Measurements from ENCODE around the gene LTBP3.

LTBP3 gene

GRCh38 chr11:65506772-65507505 is 51.2 kb downstream of the LTBP3 start:
- peak in 1 of 4 experiments; percentile 91 for DNase-seq

- DNase-seq: peak in 3 of 4 experiments; percentile 63 to 83 (median 67)
Measured at GRCh38 chr11:65506290-65506771, 51.8 kb downstream of the LTBP3 start.

GRCh38 chr11:65505466-65506289 is 52.5 kb downstream of the LTBP3 start:
- peak; percentile 20 to 48 (median 37) for DNase-seq

GRCh38 chr11:65504674-65505465 is 53.3 kb downstream of the LTBP3 start:
- DNase-seq: peak; percentile 37 to 61 (median 46)

- DNase-seq: peak; percentile 38 to 68 (median 60)
Measured at GRCh38 chr11:65503949-65504673, 54.0 kb downstream of the LTBP3 start.

- DNase-seq: peak in 2 of 4 experiments; percentile 40 to 45
Measured at GRCh38 chr11:65503368-65503948, 54.7 kb downstream of the LTBP3 start.

GRCh38 chr11:65502555-65503367 is 55.4 kb downstream of the LTBP3 start:
- DNase-seq: peak; percentile 36 to 70 (median 60)

- DNase-seq: no peak
Measured at GRCh38 chr11:65502274-65502554, 55.9 kb downstream of the LTBP3 start.

- peak; percentile 49 to 66 (median 56) for DNase-seq
Measured at GRCh38 chr11:65501472-65502273, 56.5 kb downstream of the LTBP3 start.

GRCh38 chr11:65501186-65501471 is 57.0 kb downstream of the LTBP3 start:
- no peak for DNase-seq

GRCh38 chr11:65500387-65501185 is 57.6 kb downstream of the LTBP3 start:
- DNase-seq: peak; percentile 57 to 65 (median 64)

- peak in 2 of 4 experiments; percentile 52 to 57 for DNase-seq
Measured at GRCh38 chr11:65499713-65500386, 58.3 kb downstream of the LTBP3 start.

GRCh38 chr11:65498977-65499712 is 59.0 kb downstream of the LTBP3 start, which contains the start of gene MALAT1:
Gene MALAT1 (plus strand): TSS chr11:65499045.
- DNase-seq: peak; percentile 95 to 98 (median 96)

- DNase-seq: no peak
Measured at GRCh38 chr11:65498727-65498976, 59.5 kb downstream of the LTBP3 start.

GRCh38 chr11:65498042-65498726 is 60.0 kb downstream of the LTBP3 start:
- DNase-seq: peak; percentile 75 to 87 (median 86)

- peak; percentile 100 for DNase-seq
Measured at GRCh38 chr11:65497141-65498041, 60.8 kb downstream of the LTBP3 start.
